ENCODE results near the gene RGMA. TPM values are rescaled to one million over a fixed set of nuclear protein-coding genes. Genes with fewer than 3 reads are reported as not detected.

RGMA gene
- total RNA-seq, 6 experiments from 2014 or later: 0.06 to 0.32 (median 0.25) TPM; not detected in 2

DNA sequence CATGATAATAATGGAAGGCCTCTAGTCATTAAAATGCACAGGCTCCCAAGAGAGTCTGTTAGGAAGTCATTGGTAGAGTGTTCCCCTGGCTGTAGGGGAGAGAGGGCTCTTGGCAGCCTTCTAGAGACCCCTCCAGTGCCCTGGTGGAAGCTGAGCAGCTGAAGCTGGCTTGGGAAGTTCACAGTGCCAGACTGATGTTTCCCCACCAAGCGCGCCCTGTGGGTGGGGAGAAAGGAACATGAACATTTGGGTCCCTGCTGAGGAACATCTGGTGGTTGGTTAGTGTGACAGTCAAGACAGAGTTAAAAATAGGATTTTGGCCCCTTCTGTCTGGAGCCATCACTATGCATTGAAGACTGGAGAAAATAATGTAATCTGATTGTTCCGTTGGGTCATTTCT lies 37.1 kb upstream of the RGMA start:
- ATAC-seq (no peak), DNase-seq (no peak)
- TF ChIP-seq POLR2A (IDR thresholded peaks at IDR 0.05): no peak
- TF ChIP-seq, protein P1, sequence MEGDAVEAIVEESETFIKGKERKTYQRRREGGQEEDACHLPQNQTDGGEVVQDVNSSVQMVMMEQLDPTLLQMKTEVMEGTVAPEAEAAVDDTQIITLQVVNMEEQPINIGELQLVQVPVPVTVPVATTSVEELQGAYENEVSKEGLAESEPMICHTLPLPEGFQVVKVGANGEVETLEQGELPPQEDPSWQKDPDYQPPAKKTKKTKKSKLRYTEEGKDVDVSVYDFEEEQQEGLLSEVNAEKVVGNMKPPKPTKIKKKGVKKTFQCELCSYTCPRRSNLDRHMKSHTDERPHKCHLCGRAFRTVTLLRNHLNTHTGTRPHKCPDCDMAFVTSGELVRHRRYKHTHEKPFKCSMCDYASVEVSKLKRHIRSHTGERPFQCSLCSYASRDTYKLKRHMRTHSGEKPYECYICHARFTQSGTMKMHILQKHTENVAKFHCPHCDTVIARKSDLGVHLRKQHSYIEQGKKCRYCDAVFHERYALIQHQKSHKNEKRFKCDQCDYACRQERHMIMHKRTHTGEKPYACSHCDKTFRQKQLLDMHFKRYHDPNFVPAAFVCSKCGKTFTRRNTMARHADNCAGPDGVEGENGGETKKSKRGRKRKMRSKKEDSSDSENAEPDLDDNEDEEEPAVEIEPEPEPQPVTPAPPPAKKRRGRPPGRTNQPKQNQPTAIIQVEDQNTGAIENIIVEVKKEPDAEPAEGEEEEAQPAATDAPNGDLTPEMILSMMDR (IDR thresholded peaks at IDR 0.05): no peak
- 0% methylated on average over 1 of the region's 3 CpGs for WGBS (ENCODE audit: insufficient coverage, low coverage, low lambda C conversion rate, missing lambda C conversion rate)
- H3K4me1 ChIP-seq: no peaks in the 10 kb centered on the region
- no peaks in the 10 kb centered on the region for H3K9me3 ChIP-seq
- H3K27ac ChIP-seq: no peak overlapping the region
- no peaks in the 10 kb centered on the region for H3K27me3 ChIP-seq
- H3K4me3 ChIP-seq: no peak overlapping the region
- intact Hi-C loops (cut with DNase I): no loop called here
- H3K36me3 ChIP-seq: no peaks in the 10 kb centered on the region

DNA sequence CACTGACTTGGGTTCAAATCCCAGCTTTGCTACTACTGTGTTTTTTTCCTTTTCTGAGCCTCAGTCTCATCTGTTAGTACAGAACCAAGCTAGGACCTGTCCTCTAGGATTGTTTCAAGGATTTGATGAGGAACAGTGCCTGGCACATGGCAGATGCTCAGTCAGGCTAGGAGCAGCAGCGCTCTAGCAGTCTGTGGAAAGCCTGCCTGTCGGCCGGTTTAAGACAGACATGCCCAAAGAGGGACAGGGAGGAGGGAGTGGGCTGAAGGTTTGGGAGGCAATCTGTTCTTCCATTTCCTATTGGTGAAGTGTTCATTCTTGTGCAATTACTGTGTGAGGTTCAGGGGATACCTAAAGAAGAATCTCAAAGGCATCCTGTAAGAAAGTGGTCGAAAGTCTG lies 35.1 kb upstream of the RGMA start:
- TF ChIP-seq, protein P1 (IDR thresholded peaks at IDR 0.05): no peak
- TF ChIP-seq POLR2A (IDR thresholded peaks at IDR 0.05): no peak
- ATAC-seq (no peak), DNase-seq (no peak)
- WGBS (ENCODE audit: insufficient coverage, low coverage, low lambda C conversion rate, missing lambda C conversion rate): 82% methylated on average over 4 of the region's 4 CpGs
- Histone ChIP-seq H3K27me3 (no peaks in the 10 kb centered on the region), H3K4me1 (no peaks in the 10 kb centered on the region), H3K36me3 (no peaks in the 10 kb centered on the region), H3K27ac (no peak overlapping the region), H3K4me3 (no peak overlapping the region), H3K9me3 (no peaks in the 10 kb centered on the region)
- intact Hi-C loops (cut with DNase I): no loop called here

DNA sequence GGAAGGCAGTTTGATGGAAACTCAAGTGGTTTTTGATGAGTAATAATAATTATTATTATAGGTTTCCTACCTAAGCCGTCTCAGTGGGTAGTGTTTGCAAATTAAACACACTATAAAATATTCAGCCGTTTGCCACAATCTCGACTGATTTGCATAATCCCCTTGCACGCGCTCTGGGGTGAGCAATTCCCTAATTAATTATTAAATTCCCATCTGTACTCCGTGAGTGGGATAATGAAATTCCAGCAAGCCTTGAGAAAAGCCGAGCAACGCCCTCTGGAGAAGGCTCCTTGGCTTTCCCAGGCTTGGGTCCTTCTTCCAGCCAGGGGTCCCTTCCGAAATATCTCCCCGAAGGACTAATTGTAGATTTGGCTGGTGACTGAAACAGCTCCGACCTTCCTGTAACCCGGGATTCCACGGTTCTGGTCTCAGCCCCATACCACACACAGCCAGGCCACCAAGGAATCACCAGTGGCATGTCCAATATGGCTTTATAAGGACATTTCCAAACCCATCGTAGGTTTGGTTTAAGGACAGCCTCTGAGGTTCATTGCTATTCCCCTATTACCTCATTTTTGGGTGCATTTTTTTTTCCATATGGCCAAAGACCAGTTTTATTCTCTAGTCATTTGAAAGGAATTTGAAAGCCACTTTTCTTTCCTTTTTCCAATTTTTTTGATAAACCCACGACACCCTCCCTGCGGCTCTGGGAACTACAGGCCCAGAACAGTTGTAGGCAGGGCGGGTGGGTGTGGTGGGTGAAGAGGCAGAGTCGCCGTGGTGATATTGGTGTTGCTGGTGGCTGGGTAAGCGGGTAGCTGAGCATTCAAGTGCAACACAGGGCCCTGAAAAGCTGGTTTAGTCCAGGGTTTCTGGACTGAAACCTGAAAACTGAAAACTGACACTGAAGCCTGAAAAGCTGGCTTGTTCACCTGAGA lies 33.2 kb upstream of the RGMA start:
- TF ChIP-seq, protein P1 (IDR thresholded peaks at IDR 0.05): no peak
- no peak for TF ChIP-seq POLR2A (IDR thresholded peaks at IDR 0.05)
- intact Hi-C loops (cut with DNase I): no loop called here
- ATAC-seq (no peak), DNase-seq (no peak)
- H3K27ac ChIP-seq: no peak overlapping the region
- H3K4me1 ChIP-seq: no peaks in the 10 kb centered on the region
- H3K36me3 ChIP-seq: no peaks in the 10 kb centered on the region
- WGBS (ENCODE audit: insufficient coverage, low coverage, low lambda C conversion rate, missing lambda C conversion rate): 59% methylated on average over 20 of the region's 20 CpGs
- no peaks in the 10 kb centered on the region for H3K27me3 ChIP-seq
- H3K9me3 ChIP-seq: no peaks in the 10 kb centered on the region
- no peak overlapping the region for H3K4me3 ChIP-seq

DNA sequence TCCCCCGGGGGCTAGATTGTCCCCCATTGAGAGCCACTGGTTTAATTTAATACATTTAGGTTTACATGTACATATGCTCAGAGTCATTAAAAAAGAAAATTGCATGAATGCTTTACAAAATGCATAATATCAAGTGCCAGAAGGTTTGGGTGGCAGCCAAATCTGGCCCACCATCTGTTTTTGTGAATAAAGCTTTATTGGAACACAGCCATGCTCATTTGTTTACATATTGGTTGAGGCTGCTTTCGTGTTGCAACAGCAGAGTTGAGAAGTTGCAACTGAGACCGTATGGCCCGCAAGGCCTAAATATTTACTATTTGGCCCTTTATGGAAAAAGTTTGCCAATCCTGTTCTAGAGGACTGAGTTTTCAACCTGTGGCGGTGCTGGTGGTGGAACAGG lies 32.1 kb upstream of the RGMA start:
- no peak for DNase-seq
- no peaks in the 10 kb centered on the region for H3K4me1 ChIP-seq
- H3K36me3 ChIP-seq: no peaks in the 10 kb centered on the region
- 32% methylated on average over 3 of the region's 5 CpGs for WGBS (ENCODE audit: insufficient coverage, low coverage, low lambda C conversion rate, missing lambda C conversion rate)
- no peak for TF ChIP-seq POLR2A (IDR thresholded peaks at IDR 0.05)
- no peak overlapping the region for H3K4me3 ChIP-seq
- ATAC-seq: no peak
- H3K9me3 ChIP-seq: no peaks in the 10 kb centered on the region
- H3K27ac ChIP-seq: no peak overlapping the region
- intact Hi-C loops (cut with DNase I): no loop called here
- no peaks in the 10 kb centered on the region for H3K27me3 ChIP-seq

DNA sequence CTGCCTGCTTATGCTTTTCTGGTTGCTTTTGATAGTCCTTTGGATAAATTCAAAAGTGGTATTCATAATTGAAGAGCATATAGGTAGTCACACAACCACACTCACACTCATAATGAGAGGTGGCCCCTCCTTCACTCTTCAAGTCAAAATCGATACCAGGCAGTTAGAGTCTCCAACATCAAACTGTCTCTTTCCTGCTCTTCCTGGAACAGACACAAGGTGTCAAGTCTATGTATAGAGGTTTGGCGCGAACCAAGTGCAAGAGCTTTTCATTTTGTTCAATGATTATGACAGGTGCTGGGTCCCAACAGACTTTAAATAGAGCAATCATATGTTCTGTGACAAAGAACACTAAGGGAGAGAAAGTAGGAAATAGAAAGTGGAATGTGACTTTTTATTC lies 29.9 kb upstream of the RGMA start:
- ATAC-seq (no peak), DNase-seq (no peak)
- no peaks in the 10 kb centered on the region for H3K36me3 ChIP-seq
- H3K4me3 ChIP-seq: no peak overlapping the region
- 77% methylated on average over 3 of the region's 3 CpGs for WGBS (ENCODE audit: insufficient coverage, low coverage, low lambda C conversion rate, missing lambda C conversion rate)
- intact Hi-C loops (cut with DNase I): no loop called here
- no peaks in the 10 kb centered on the region for H3K4me1 ChIP-seq
- TF ChIP-seq, protein P1 (IDR thresholded peaks at IDR 0.05): no peak
- no peak for TF ChIP-seq POLR2A (IDR thresholded peaks at IDR 0.05)
- H3K27me3 ChIP-seq: no peaks in the 10 kb centered on the region
- H3K9me3 ChIP-seq: no peaks in the 10 kb centered on the region
- no peak overlapping the region for H3K27ac ChIP-seq

All from right lobe of liver (tissue), 6 donors.